Neural cell (in vitro differentiated cells): ENCODE results near the gene SLC44A4.

Source experiments
- EZH2 ChIP-seq: fragments of 200-600, 300-800 bp; shearing (Covaris generic), sonication (generic); IDR thresholded peaks from 2 replicates; pipeline ENCODE4 v1.6.1; 2014; ENCODE audit warnings: antibody characterized with exemption, low read length, borderline replicate concordance, mild to moderate bottlenecking; ENCODE audit not compliant: insufficient read depth, poor library complexity, severe bottlenecking
- MXI1 ChIP-seq: fragments of 450-650 bp; conservative IDR thresholded peaks from 2 replicates; pipeline ENCODE4 v1.6.1; 2014; ENCODE audit warnings: antibody characterized with exemption, mild to moderate bottlenecking; ENCODE audit not compliant: poor library complexity, severe bottlenecking
- POLR2AphosphoS5 ChIP-seq: IDR thresholded peaks from 2 replicates; pipeline ENCODE4 v1.6.1; 2012
- TF ChIP-seq, protein P1 (sequence below): fragments of 450-650 bp; IDR thresholded peaks from 2 replicates; pipeline ENCODE4 v1.5.1; 2014; ENCODE audit warnings: antibody characterized with exemption, mild to moderate bottlenecking, moderate library complexity; ENCODE audit not compliant: poor library complexity, severe bottlenecking

DNA sequence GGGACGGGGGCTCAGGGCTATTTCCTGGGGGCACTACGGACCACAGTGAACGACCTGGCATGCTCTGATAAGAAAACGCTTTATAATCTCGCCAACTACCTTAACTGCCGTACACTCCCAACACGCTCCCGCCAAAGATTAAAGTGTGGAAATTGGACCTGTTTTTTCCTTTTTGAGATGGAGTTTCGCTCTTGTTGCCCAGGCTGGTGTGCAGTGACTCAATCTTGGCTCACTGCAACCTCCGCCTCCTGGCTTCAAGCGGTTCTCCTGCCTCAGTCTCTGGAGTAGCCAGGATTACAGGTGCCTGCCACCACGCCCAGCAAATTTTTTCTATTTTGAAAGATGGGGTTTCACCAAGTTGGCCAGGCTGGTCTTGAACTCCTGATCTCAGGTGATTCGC lies 346 bp upstream of the SLC44A4 start:
- TF ChIP-seq, protein P1, sequence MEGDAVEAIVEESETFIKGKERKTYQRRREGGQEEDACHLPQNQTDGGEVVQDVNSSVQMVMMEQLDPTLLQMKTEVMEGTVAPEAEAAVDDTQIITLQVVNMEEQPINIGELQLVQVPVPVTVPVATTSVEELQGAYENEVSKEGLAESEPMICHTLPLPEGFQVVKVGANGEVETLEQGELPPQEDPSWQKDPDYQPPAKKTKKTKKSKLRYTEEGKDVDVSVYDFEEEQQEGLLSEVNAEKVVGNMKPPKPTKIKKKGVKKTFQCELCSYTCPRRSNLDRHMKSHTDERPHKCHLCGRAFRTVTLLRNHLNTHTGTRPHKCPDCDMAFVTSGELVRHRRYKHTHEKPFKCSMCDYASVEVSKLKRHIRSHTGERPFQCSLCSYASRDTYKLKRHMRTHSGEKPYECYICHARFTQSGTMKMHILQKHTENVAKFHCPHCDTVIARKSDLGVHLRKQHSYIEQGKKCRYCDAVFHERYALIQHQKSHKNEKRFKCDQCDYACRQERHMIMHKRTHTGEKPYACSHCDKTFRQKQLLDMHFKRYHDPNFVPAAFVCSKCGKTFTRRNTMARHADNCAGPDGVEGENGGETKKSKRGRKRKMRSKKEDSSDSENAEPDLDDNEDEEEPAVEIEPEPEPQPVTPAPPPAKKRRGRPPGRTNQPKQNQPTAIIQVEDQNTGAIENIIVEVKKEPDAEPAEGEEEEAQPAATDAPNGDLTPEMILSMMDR, result no peak
- TF ChIP-seq MXI1 (no peak), EZH2 (no peak), POLR2AphosphoS5 (no peak)
